GM18526 (cell line): ENCODE measurements around the gene GPR160.

ENCODE experiments used
- POLR2A ChIP-seq: IDR thresholded peaks from 3 replicates; pipeline ENCODE4 v1.6.1; 2011; ENCODE audit not compliant: insufficient read length; ENCODE audit errors: extremely low read depth

Gene GPR160

DNA sequence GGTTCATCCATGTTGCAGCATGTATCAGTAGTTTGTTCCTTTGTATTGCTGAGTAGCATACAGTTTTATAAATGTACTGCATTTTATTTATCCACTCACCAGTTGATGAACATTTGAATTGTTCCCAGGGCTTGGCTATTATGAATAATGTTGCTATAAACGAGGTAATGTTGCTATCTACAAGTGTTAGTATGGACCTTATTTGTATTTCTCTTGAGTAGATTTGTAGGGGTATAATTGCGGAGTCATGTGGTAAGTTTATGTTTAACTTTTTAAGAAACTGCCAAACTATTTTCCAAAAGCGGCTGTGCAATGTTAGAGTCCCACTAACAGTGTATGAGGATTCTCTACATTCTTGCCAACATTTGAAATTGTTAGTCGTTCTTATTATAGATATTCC is 13.0 kb downstream of the GPR160 start:
- TF ChIP-seq POLR2A = no peak

DNA sequence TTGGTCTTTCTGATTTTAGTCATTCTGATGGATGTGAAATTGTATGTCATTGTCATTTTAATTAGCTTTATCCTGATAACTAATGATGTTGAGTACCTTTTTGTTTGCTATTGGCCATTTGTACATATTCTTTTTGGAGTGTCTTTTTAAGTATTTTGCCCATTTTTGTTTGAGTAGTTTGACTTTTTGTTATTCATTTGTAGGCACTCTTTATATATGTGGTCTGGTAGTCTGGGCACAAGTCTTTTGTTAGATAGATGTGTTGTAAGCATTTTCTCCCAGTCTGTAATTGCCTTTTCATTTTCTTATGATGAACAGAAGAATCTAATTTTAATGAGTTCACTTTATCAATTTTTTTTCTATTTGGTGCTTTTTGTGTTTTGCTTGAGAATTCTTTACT is 14.6 kb downstream of the GPR160 start:
- TF ChIP-seq POLR2A = no peak

DNA sequence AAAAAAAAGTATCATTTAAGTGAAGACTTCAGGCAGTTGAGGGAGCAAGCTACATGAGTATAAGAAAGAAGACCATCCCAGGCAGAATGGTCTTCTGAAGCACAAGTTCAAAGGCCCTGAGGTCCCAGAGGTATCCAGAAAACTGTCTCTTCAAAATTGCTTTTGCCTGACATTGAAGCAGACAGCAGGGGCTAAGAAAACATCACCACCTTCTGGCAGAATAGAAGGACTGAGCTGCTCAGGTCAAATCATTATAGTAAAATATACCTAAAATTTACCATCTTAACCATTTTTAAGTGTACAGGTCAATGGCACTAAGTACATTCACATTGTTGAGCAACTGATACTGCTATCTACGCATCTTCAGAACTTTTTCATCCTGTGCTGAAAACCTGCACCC is 16.4 kb downstream of the GPR160 start:
- TF ChIP-seq POLR2A = no peak

DNA sequence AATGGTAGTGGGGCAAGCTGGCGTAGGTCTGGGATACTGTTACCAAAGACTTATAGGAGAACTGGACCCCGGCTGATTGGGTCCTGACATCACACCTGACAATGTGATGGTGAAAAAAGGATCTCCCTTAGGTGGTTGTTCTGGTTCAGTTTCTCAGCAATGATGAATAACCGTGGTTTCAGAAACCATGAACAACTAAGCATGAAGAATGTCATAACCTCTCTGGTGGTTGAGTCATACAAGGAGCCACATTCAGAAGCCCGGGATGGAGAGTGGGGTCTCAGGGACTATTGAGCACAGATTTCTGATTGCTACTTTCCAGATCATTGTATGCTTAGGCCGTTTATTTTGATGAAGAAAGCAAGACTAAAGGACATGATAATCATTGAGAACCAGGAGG is 17.4 kb downstream of the GPR160 start:
- no peak for TF ChIP-seq POLR2A

DNA sequence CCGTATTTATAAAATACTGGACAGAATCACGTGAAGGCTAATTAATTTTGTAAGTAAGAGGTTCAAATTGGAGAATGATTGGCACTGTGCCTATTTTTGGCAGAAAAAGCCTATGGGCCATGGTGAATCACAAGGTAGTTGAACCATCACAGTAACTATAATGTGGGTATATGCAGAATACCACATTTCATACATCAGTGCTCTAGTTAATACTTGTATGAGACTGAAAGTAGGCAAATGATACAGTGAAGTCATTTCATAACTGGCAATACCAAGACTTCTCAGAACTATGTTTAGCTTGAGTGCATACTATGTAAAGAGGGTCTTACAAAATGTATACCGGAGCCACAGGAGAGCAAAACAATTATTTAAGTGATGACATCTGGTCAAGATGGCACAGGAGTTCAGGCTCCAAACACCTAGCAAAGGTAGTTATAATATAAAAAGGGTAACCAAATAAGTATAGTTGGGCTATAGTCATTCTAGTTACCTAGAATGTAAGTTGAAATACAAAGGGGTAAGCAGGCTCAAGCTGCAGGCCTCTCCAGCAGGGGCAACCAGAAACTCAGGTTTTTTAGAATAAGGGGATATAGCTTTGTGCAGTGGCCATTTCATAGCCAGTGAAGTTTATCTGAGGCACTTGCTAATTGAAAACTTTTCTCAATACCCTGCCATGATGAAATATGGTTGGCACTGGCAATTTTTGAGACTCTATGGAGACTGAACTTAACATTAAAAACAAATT is 19.1 kb downstream of the GPR160 start:
- no peak for TF ChIP-seq POLR2A

DNA sequence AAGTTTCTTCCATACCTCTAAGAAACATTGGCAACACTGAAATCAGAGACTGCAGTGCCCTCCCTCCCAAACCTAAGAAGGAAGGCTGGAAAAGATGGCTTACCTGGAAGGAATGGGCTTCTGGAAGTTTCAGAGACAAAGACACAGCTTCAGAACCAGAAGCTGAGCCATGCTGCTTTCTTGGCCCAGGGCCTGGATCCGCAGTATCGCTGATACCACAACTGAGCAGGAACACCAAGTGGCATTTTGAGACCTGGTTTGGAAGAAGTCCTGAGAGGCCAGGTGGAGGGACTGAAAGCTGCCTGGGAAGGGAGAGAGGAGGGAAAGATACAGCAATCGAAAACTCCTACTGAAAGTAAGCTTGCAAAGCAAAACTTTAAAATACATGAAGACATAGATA is 19.8 kb downstream of the GPR160 start:
- no peak for TF ChIP-seq POLR2A

DNA sequence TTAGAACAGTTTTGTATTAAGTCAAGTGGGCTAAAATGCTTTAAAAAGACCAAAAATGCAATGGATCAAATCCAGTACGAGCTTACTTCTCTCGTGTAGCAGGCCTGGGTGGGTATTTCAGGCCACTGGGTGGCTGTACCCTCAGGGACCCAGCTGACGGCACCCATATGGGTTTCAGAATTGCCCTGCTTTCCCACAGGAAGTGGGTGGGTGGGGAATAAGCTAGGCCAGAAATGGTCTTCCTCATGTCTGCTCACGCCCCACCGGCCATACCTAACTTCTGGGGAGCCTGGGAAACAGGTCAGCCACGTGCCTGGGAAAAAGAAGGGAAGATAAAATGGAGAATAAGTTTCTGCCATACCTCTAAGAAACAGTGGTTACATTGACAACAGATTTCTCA is 20.3 kb downstream of the GPR160 start:
- TF ChIP-seq POLR2A = no peak

DNA sequence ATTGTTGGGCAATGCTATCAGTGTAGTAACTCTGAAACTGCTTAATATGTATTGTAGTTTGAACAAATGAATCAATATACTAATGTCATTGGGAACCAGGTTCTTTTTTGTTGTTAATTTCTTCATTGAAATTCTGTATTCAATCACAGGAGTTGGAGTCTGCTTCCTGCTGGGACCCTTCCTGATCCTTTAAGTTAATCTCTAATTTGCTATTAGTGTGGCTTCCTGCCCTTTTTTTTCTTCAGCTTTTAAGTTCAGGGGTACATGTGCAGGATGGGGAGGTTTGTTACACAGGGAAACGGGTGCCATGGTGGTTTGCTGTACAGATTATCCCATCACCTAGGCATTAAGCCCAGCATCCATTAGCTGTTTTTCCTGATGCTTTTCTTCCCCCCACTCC is 21.7 kb downstream of the GPR160 start:
- TF ChIP-seq POLR2A = no peak

DNA sequence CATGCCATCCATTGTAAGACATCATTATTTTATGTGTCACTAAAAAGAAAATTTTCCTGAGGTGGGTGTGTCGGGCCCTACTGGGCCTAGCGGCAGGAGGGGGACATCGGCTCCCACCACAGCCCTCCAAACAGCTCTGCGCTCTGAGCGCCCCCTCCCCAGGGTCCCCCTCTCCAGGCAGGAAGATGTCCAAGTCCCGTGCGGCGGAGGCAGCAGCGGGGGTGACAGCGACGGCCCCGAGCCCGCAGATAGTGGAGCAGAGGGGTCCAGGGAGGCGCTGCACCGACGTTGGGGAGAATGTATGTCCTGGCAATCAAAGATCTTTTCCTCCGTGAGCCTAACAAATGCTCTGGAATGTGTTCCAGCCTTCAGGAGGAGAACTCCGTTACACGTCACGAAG is 24.3 kb downstream of the GPR160 start:
- no peak for TF ChIP-seq POLR2A

DNA sequence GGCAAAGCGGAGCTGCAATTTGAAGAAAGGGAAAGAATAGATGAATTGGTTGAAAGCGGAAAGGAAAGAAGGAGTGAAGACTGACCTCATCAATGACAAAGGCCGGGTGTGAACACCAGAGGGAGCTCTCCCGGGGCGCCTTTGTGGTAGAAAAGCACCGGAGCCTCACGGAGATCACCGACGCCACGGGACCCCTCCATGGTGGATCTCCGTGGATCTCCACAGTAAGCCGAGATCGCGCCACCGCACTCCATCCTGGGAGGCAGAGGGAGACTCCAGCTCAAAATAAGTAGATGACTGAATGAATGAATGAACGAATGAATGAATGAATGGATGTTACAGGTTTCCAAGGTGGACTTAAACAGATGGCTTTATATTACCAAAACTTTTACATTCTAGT is 25.0 kb downstream of the GPR160 start:
- no peak for TF ChIP-seq POLR2A

DNA sequence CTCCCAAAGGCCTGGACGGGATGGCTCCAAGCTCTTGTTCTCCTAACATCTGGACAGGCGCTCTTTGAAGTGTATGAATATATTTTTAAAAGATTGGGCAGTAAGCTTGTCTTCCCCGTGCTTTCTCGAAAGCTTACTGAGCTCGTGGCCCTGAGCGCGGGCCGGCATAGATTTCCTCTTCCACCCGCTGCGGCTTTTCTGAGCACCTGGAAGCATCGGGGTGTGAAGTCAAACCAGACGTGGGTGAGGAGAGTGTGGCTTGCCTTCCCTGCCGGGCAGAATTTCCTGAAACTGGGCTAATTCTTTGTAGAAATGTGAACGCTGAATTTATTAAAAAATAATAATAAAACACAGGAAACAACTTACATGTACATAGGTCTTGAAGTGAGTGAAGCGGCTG is 25.9 kb downstream of the GPR160 start:
- TF ChIP-seq POLR2A = no peak

DNA sequence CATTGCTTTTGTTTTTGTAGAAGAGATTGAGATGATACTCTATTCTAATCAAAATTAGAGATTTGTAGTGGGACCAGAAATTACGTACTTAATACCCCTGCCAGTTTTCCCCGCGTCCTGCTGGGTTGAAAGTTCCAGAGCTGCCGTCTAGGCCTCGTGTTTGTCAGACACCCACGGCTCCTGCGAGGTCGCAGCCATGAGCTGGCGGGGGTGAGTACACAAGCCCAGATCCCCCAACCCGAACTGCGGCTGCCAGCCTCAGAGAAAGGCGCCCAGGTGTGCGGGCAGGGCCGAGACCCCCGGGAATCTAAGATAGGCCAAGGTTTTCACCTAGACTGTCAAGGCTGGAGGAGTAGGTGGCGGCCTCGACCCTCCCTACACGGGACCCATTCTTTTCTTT is 26.3 kb downstream of the GPR160 start:
- no peak for TF ChIP-seq POLR2A

DNA sequence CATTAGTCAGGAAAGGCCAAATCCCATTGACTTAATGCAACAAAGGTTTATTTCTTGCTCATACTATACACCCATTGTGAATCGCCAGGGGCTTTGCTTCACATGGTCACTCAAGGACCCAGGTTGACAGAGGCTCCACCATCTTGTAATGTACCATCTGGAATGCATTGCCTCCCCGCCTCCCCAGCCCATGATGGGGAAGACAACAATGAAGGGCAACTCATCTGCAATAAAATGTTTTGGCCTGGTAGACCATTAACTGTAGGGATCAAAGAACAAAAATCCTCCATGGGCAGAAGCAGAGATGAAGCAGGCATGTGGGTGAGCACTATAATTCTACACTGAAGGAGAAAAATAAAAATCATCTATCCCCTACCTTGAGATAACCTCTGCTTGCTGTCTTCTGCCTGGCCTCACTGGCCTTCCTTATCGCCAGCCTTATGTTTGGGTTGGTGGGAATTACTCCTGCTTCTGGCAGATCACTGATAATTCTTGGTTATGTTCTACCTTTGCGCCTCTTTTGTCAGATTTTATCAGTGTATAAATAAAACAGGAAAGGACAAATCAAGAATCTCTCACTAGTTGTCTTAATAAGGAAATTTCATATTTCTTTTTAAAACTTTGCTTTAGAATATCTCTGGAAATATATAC is 37.8 kb downstream of the GPR160 start:
- TF ChIP-seq POLR2A = no peak

DNA sequence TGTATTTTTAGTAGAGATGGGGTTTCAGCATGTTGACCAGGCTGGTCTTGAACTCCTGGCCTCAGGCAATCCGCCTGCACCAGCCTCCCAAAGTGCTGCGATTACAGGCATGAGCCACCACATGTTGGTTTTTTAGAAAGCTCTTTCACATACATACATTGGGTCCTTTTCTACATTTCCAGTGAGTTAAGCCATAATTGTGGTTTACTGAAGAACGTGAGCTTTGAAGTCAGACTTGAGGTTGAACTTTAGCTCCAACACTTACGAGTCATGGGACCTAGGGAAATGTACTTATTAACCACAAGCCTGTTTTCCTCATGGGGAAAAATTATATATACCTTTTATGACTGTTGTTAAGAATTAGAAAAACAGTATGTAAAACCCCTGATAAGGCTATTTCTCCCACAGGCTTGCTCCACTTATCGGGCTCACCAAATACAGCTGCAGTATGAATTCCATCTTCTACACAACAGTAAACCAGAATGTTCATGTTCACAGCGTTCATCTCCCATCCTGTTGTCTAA is 39.0 kb downstream of the GPR160 start:
- TF ChIP-seq POLR2A = no peak

DNA sequence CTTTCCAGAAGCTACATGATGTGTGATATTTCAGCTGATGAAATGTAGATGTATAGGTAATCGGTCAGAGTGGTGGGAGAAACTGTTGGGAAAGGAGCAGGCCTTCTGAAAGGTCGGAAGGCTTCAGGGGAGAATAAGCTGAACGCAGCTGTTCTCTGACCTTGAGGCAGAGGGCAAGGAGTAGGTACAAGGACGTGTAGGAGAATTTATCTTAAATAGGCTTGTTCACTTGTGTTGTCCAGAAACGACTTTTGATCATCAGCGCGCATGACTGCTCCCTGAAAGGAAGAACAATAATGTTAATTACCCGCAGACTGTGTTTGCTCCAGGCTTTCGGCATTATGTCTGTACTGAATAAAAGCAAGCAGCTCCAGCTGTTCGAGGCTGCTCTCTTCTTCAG is 39.6 kb downstream of the GPR160 start:
- no peak for TF ChIP-seq POLR2A

DNA sequence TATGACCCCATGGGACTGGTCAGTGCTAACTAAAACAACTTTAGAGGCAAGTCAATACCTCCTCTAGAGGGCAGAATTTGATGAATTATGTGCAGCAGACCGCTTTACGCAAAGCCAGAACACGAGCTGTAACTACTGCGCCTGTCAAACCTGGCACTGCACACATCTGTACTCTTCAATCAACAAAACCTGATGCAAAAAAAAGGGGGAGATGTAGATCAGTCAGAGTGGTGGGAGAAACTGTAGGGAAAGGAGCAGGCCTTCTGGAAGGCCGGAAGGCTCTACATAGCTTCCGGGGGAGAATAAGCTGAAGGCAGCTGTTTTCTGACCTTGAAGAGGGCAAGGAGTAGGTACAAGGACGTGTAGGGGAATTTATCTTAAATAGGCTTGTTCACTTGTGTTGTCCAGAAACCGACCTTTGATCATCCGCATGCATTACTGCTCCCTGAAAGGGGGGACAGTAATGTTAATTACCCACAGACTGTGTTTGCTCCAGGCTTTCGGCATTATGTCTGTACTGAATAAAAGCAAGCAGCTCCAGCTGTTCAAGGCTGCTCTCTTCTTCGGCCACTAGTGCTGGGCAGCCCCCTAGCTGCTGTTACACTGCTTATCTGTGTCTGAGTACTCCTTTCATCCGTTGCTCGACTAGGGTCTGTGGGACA is 41.0 kb downstream of the GPR160 start:
- no peak for TF ChIP-seq POLR2A
